ENCODE results near the gene DNAJC18. TPM values are rescaled to one million over a fixed set of nuclear protein-coding genes. Genes with fewer than 3 reads are reported as not detected.
A peak's percentile ranks its signal among the peaks of the same experiment; 100 is the strongest.

The DNAJC18 gene
- polyA plus RNA-seq, 1 experiment, result 17.7 TPM

GRCh38 chr5:139403418-139403786, 35.9 kb downstream of the DNAJC18 start:
- H3K4me3 ChIP-seq (ENCODE audit: low read depth, low read length), result peak overlapping the region; percentile 71
- no peaks in the 10 kb centered on the region for H3K27me3 ChIP-seq (ENCODE audit: control insufficient read depth, insufficient read depth, low read length)
- no peak for TF ChIP-seq CTCF (IDR thresholded peaks at IDR 0.05; ENCODE audit: low read depth, low read length)
- POLR2A ChIA-PET, result interaction anchor here (0.7 to 1.3 kb wide), 2 partner anchors 61 to 110 kb away, joined by 3 to 6 read pairs; partner anchors contain the start of genes MATR3 and PAIP2
- DNase-seq (ENCODE audit: low read depth, low spot score), result no peak
- no peaks in the 10 kb centered on the region for H3K9me3 ChIP-seq (ENCODE audit: control insufficient read depth, insufficient read depth, low read length)
- H3K27ac ChIP-seq (ENCODE audit: low read depth, low read length), result peak overlapping the region; percentile 97
- CTCF ChIA-PET, result interaction anchor here (0.7 to 1.8 kb wide), 4 partner anchors 10 to 810 kb away, joined by 3 to 6 read pairs (median 3); no protein-coding TSS in a partner anchor

GRCh38 chr5:139402561-139403158, 36.7 kb downstream of the DNAJC18 start:
- TF ChIP-seq CTCF (IDR thresholded peaks at IDR 0.05; ENCODE audit: low read depth, low read length), result no peak; the same call in 1 of the 2 replicates
- H3K27me3 ChIP-seq (ENCODE audit: control insufficient read depth, insufficient read depth, low read length), result no peaks in the 10 kb centered on the region
- H3K27ac ChIP-seq (ENCODE audit: low read depth, low read length), result no peak overlapping the region
- CTCF ChIA-PET, result interaction anchor here (0.7 to 1.8 kb wide), 4 partner anchors 9 to 809 kb away, joined by 3 to 6 read pairs (median 4); no protein-coding TSS in a partner anchor
- no peak overlapping the region for H3K4me3 ChIP-seq (ENCODE audit: low read depth, low read length)
- no peaks in the 10 kb centered on the region for H3K9me3 ChIP-seq (ENCODE audit: control insufficient read depth, insufficient read depth, low read length)
- POLR2A ChIA-PET, result no interaction called here
- no peak for DNase-seq (ENCODE audit: low read depth, low spot score)

GRCh38 chr5:139401546-139401945, 37.8 kb downstream of the DNAJC18 start:
- ChIA-PET CTCF (interaction anchor here (1.1 to 1.6 kb wide), 2 partner anchors 10 to 179 kb away, joined by 3 to 4 read pairs; no protein-coding TSS in a partner anchor), POLR2A (no interaction called here)
- Histone ChIP-seq H3K27me3 (ENCODE audit: control insufficient read depth, insufficient read depth, low read length) (no peaks in the 10 kb centered on the region), H3K27ac (ENCODE audit: low read depth, low read length) (no peak overlapping the region), H3K9me3 (ENCODE audit: control insufficient read depth, insufficient read depth, low read length) (no peaks in the 10 kb centered on the region), H3K4me3 (ENCODE audit: low read depth, low read length) (no peak overlapping the region)
- TF ChIP-seq CTCF (IDR thresholded peaks at IDR 0.05; ENCODE audit: low read depth, low read length), result no peak
- no peak for DNase-seq (ENCODE audit: low read depth, low spot score)

GRCh38 chr5:139399501-139400121, 39.7 kb downstream of the DNAJC18 start:
- DNase-seq (ENCODE audit: low read depth, low spot score), result no peak
- H3K27ac ChIP-seq (ENCODE audit: low read depth, low read length), result no peak overlapping the region
- CTCF ChIA-PET, result no interaction called here
- POLR2A ChIA-PET, result no interaction called here
- H3K27me3 ChIP-seq (ENCODE audit: control insufficient read depth, insufficient read depth, low read length), result peaks cover 4% of the 10 kb centered on the region
- TF ChIP-seq CTCF (IDR thresholded peaks at IDR 0.05; ENCODE audit: low read depth, low read length), result no peak
- no peaks in the 10 kb centered on the region for H3K9me3 ChIP-seq (ENCODE audit: control insufficient read depth, insufficient read depth, low read length)
- H3K4me3 ChIP-seq (ENCODE audit: low read depth, low read length), result no peak overlapping the region

DNA sequence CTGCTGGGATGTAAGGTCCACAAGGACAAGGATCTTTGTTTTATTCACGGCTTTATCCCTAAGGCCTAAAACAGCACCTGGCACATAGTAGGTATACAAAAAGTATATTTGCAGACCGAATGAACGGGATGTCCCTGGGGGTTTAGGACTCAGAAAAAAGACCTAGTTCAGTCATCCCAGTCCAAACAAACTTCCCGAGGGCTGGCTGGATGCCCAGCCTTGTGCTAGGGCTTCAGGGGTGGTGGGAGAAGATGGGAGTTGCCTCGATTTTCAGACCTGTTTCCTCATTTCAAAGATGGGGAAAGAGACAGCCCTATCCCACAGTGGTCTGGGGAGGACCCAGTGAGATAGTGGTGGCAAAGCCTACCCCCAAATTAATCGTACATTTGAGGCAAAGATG, 41.4 kb downstream of the DNAJC18 start:
- H3K27ac ChIP-seq (ENCODE audit: low read depth, low read length), result no peak overlapping the region
- no peak for TF ChIP-seq CTCF (IDR thresholded peaks at IDR 0.05; ENCODE audit: low read depth, low read length)
- H3K4me3 ChIP-seq (ENCODE audit: low read depth, low read length), result no peak overlapping the region
- peaks cover 16% of the 10 kb centered on the region for H3K27me3 ChIP-seq (ENCODE audit: control insufficient read depth, insufficient read depth, low read length)
- CTCF ChIA-PET, result no interaction called here
- DNase-seq (ENCODE audit: low read depth, low spot score), result no peak
- H3K9me3 ChIP-seq (ENCODE audit: control insufficient read depth, insufficient read depth, low read length), result peaks cover 13% of the 10 kb centered on the region
- POLR2A ChIA-PET, result no interaction called here
